ENCODE results near the gene DIMT1. TPM values are rescaled to one million over a fixed set of nuclear protein-coding genes. Genes with fewer than 3 reads are reported as not detected.
A peak's percentile ranks its signal among the peaks of the same experiment; 100 is the strongest.

DIMT1 gene
- total and polyA plus RNA-seq, 4 donors, result 13.9 to 27.6 (median 19.0) TPM

GRCh38 chr5:62432621-62433064, 28.9 kb upstream of the DIMT1 start:
- TF ChIP-seq, protein P1, sequence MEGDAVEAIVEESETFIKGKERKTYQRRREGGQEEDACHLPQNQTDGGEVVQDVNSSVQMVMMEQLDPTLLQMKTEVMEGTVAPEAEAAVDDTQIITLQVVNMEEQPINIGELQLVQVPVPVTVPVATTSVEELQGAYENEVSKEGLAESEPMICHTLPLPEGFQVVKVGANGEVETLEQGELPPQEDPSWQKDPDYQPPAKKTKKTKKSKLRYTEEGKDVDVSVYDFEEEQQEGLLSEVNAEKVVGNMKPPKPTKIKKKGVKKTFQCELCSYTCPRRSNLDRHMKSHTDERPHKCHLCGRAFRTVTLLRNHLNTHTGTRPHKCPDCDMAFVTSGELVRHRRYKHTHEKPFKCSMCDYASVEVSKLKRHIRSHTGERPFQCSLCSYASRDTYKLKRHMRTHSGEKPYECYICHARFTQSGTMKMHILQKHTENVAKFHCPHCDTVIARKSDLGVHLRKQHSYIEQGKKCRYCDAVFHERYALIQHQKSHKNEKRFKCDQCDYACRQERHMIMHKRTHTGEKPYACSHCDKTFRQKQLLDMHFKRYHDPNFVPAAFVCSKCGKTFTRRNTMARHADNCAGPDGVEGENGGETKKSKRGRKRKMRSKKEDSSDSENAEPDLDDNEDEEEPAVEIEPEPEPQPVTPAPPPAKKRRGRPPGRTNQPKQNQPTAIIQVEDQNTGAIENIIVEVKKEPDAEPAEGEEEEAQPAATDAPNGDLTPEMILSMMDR (IDR thresholded peaks at IDR 0.05; ENCODE audit: control extremely low read depth, extremely low read depth), result no peak
- 27 to 48% methylated on average over 5 of the region's 5 CpGs for WGBS, 2 donors
- Histone ChIP-seq H3K4me1 (ENCODE audit: control insufficient read depth in 5 of 5, insufficient read depth in 5 of 5, low read length in 5 of 5) (peaks cover 2 to 10% (median 8%) of the 10 kb centered on the region in 5 donors), H3K4me3 (no peak overlapping the region), H3K36me3 (ENCODE audit: control insufficient read depth in 4 of 4, insufficient read depth in 4 of 4, low read length in 4 of 4) (peaks cover 0 to 1% (median 0%) of the 10 kb centered on the region in 4 donors), H3K9ac (ENCODE audit: insufficient read depth in 1 of 2, low read length in 2 of 2) (no peak overlapping the region), H3K27ac (ENCODE audit: low read depth in 1 of 2, low read length in 1 of 2) (peak overlapping the region in 1 of 2 donors; percentile 46), H3K27me3 (ENCODE audit: control insufficient read depth in 3 of 3, insufficient read depth in 3 of 3, low read length in 2 of 3) (no peaks in the 10 kb centered on the region), H3K9me3 (ENCODE audit: control insufficient read depth in 4 of 4, insufficient read depth in 3 of 4, low read length in 3 of 4) (no peaks in the 10 kb centered on the region)
- no peak for ATAC-seq (ENCODE audit: insufficient read depth, low FRiP score)
- DNase-seq, result no peak

- H3K4me1 ChIP-seq (ENCODE audit: control insufficient read depth in 5 of 5, insufficient read depth in 5 of 5, low read length in 5 of 5), result peaks cover 2 to 10% (median 8%) of the 10 kb centered on the region in 5 donors
- H3K9ac ChIP-seq (ENCODE audit: insufficient read depth in 1 of 2, low read length in 2 of 2), result no peak overlapping the region
- H3K27ac ChIP-seq (ENCODE audit: low read depth in 1 of 2, low read length in 1 of 2), result peak overlapping the region; percentile 46 to 66
- H3K36me3 ChIP-seq (ENCODE audit: control insufficient read depth in 4 of 4, insufficient read depth in 4 of 4, low read length in 4 of 4), result peaks cover 0 to 1% (median 0%) of the 10 kb centered on the region in 4 donors
- ATAC-seq (ENCODE audit: insufficient read depth, low FRiP score) (peak; percentile 39), DNase-seq (peak; percentile 14 to 47 (median 34))
- H3K9me3 ChIP-seq (ENCODE audit: control insufficient read depth in 4 of 4, insufficient read depth in 3 of 4, low read length in 3 of 4), result no peaks in the 10 kb centered on the region
- 47 to 49% methylated on average over 11 of the region's 11 CpGs for WGBS, 2 donors
- TF ChIP-seq, protein P1 (IDR thresholded peaks at IDR 0.05; ENCODE audit: control extremely low read depth, extremely low read depth), result no peak
- no peaks in the 10 kb centered on the region for H3K27me3 ChIP-seq (ENCODE audit: control insufficient read depth in 3 of 3, insufficient read depth in 3 of 3, low read length in 2 of 3)
- H3K4me3 ChIP-seq, result no peak overlapping the region
These were observed 28.3 kb upstream of the DIMT1 start for GRCh38 chr5:62431735-62432620.

GRCh38 chr5:62424763-62425162, 21.1 kb upstream of the DIMT1 start:
- Histone ChIP-seq H3K9me3 (ENCODE audit: control insufficient read depth in 4 of 4, insufficient read depth in 3 of 4, low read length in 3 of 4) (no peaks in the 10 kb centered on the region), H3K9ac (ENCODE audit: insufficient read depth in 1 of 2, low read length in 2 of 2) (no peak overlapping the region), H3K27me3 (ENCODE audit: control insufficient read depth in 3 of 3, insufficient read depth in 3 of 3, low read length in 2 of 3) (no peaks in the 10 kb centered on the region), H3K4me1 (ENCODE audit: control insufficient read depth in 5 of 5, insufficient read depth in 5 of 5, low read length in 5 of 5) (no peaks in the 10 kb centered on the region), H3K4me3 (no peak overlapping the region), H3K27ac (ENCODE audit: low read depth in 1 of 2, low read length in 1 of 2) (no peak overlapping the region), H3K36me3 (ENCODE audit: control insufficient read depth in 4 of 4, insufficient read depth in 4 of 4, low read length in 4 of 4) (no peaks in the 10 kb centered on the region)
- DNase-seq (no peak), ATAC-seq (ENCODE audit: insufficient read depth, low FRiP score) (no peak)
- 94 to 100% methylated on average over 1 of the region's 1 CpG for WGBS, 2 donors
- TF ChIP-seq, protein P1 (IDR thresholded peaks at IDR 0.05; ENCODE audit: control extremely low read depth, extremely low read depth), result no peak

Data from lung (tissue), 12 donors.